Measurements from ENCODE around the gene MRPL52. TPM values are rescaled to one million over a fixed set of nuclear protein-coding genes. Genes with fewer than 3 reads are reported as not detected.

Gene MRPL52
- total and polyA plus RNA-seq, 2 of the 13 experiments (the other 11 are each of a cell fraction or from before 2014, with no cell fraction given) = 118 to 329 TPM

GRCh38 chr14:22807432-22808087, 22.1 kb upstream of the MRPL52 start (continued):
- no peak; the same call in 1 of the 2 replicates for TF ChIP-seq ZNF281 (CRISPR knock-in tag; IDR thresholded peaks at IDR 0.05; ENCODE audit: borderline replicate concordance)
- TF ChIP-seq HNF4A (CRISPR knock-in tag; IDR thresholded peaks at IDR 0.05) = peak; percentile 91
- TF ChIP-seq SAFB2 (CRISPR knock-in tag; IDR thresholded peaks at IDR 0.05; ENCODE audit: borderline replicate concordance, low read depth) = no peak
- no peak for TF ChIP-seq ISL2 (CRISPR knock-in tag; IDR thresholded peaks at IDR 0.05)
- no peak for TF ChIP-seq MYNN (CRISPR knock-in tag; IDR thresholded peaks at IDR 0.05; ENCODE audit: low read depth)
- no peak for TF ChIP-seq SRSF4 (IDR thresholded peaks at IDR 0.05; ENCODE audit: low read depth, low read length, poor library complexity, severe bottlenecking)
- no peak for TF ChIP-seq ZNF713 (CRISPR knock-in tag; IDR thresholded peaks at IDR 0.05)
- no peak for TF ChIP-seq IRF1 (CRISPR knock-in tag; IDR thresholded peaks at IDR 0.05; ENCODE audit: low read depth)
- no peak for TF ChIP-seq KLF12 (CRISPR knock-in tag; IDR thresholded peaks at IDR 0.05; ENCODE audit: borderline replicate concordance)
- no peak for TF ChIP-seq ZNF101 (CRISPR knock-in tag; IDR thresholded peaks at IDR 0.05; ENCODE audit: borderline replicate concordance, low read depth)
- no peak; the same call in 1 of the 2 replicates for TF ChIP-seq ZNF574 (CRISPR knock-in tag; IDR thresholded peaks at IDR 0.05)
- TF ChIP-seq FOXA1 (IDR thresholded peaks at IDR 0.05) = no peak
- no peak for TF ChIP-seq FOXA1 (CRISPR knock-in tag; IDR thresholded peaks at IDR 0.05)
- no peak for TF ChIP-seq ZNF17 (CRISPR knock-in tag; IDR thresholded peaks at IDR 0.05)
- TF ChIP-seq ZNF326 (CRISPR knock-in tag; IDR thresholded peaks at IDR 0.05; ENCODE audit: borderline replicate concordance) = no peak
- TF ChIP-seq KDM1A (CRISPR knock-in tag; IDR thresholded peaks at IDR 0.05) = peak; percentile 27; the same call in 1 of the 2 replicates
- no peak for TF ChIP-seq HMG20A (CRISPR knock-in tag; IDR thresholded peaks at IDR 0.05; ENCODE audit: borderline replicate concordance)
- TF ChIP-seq, protein P1, sequence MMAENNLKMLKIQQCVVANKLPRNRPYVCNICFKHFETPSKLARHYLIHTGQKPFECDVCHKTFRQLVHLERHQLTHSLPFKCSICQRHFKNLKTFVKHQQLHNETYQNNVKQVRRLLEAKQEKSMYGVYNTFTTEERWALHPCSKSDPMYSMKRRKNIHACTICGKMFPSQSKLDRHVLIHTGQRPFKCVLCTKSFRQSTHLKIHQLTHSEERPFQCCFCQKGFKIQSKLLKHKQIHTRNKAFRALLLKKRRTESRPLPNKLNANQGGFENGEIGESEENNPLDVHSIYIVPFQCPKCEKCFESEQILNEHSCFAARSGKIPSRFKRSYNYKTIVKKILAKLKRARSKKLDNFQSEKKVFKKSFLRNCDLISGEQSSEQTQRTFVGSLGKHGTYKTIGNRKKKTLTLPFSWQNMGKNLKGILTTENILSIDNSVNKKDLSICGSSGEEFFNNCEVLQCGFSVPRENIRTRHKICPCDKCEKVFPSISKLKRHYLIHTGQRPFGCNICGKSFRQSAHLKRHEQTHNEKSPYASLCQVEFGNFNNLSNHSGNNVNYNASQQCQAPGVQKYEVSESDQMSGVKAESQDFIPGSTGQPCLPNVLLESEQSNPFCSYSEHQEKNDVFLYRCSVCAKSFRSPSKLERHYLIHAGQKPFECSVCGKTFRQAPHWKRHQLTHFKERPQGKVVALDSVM (CRISPR knock-in tag; IDR thresholded peaks at IDR 0.05) = peak; percentile 94
- TF ChIP-seq ZNF234 (CRISPR knock-in tag; conservative IDR thresholded peaks at IDR 0.05) = no peak
- TF ChIP-seq, protein P2, sequence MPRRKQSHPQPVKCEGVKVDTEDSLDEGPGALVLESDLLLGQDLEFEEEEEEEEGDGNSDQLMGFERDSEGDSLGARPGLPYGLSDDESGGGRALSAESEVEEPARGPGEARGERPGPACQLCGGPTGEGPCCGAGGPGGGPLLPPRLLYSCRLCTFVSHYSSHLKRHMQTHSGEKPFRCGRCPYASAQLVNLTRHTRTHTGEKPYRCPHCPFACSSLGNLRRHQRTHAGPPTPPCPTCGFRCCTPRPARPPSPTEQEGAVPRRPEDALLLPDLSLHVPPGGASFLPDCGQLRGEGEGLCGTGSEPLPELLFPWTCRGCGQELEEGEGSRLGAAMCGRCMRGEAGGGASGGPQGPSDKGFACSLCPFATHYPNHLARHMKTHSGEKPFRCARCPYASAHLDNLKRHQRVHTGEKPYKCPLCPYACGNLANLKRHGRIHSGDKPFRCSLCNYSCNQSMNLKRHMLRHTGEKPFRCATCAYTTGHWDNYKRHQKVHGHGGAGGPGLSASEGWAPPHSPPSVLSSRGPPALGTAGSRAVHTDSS (CRISPR knock-in tag; conservative IDR thresholded peaks at IDR 0.05) = no peak

All from HepG2 (cell line).